B cell (primary cell): ENCODE results near the gene FSD1. TPM values are rescaled to one million over a fixed set of nuclear protein-coding genes. Genes with fewer than 3 reads are reported as not detected.

Experiments used
- ATAC-seq: fragments of 200-7000 bp; cut with Tn5 transposase; one replicate; pipeline ENCODE4 v1.10.0; 2021; ENCODE audit warnings: low read depth, mild to moderate bottlenecking, moderate number of reproducible peaks, moderate library complexity
- CTCF ChIA-PET: fragments of 350-600 bp; sonication (Branson Sonifier 250); formaldehyde crosslinking; loops from one replicate; lab custom pipeline; 2021; ENCODE audit warnings: antibody characterized with exemption, inconsistent platforms; lab: Charles Lee
- POLR2A ChIA-PET: fragments of 350-600 bp; sonication (Branson Sonifier 250); formaldehyde crosslinking; loops from one replicate; lab custom pipeline; 2021; ENCODE audit warnings: antibody characterized with exemption; lab: Charles Lee
- DNase-seq: peaks from one replicate; pipeline ENCODE4 v3.0.0; 2013
- H2AFZ ChIP-seq: 2 replicates; pipeline ENCODE4 v1.6.1; 2012; ENCODE audit warnings: mild to moderate bottlenecking, low read depth, low read length; ENCODE audit not compliant: insufficient read depth, poor library complexity, severe bottlenecking
- H3K27ac ChIP-seq, 2 donors: 1 replicate in 1 of 2; 2 replicates in 1 of 2; pipeline ENCODE4 v1.5.1; 2012 to 2013; ENCODE audit warnings: low read length in 2 of 2, mild to moderate bottlenecking in 2 of 2, moderate library complexity in 1 of 2
- H3K27me3 ChIP-seq, 4 experiments: fragments of 200-600 bp in 1 of 4; sonication (generic) in 1 of 4; replicated peaks in 1 of 4; 1 replicate in 2 of 4; 2 replicates in 2 of 4; pipeline versions ENCODE4 v1.6.1 to v1.7.0; 2013 to 2016; ENCODE audit warnings: low read length in 3 of 4, mild to moderate bottlenecking in 2 of 4, mixed read lengths in 1 of 4, moderate library complexity in 1 of 4; ENCODE audit not compliant: insufficient read depth in 4 of 4, control insufficient read depth in 3 of 4; ENCODE audit errors: control extremely low read depth in 1 of 4
- H3K36me3 ChIP-seq, 2 experiments: replicated peaks in 1 of 2; 1 replicate in 1 of 2; 2 replicates in 1 of 2; pipeline versions ENCODE4 v1.6.1 to v1.7.1; 2013; ENCODE audit warnings: low read length in 1 of 2; ENCODE audit not compliant: insufficient read depth in 2 of 2, control insufficient read depth in 1 of 2; ENCODE audit errors: control extremely low read depth in 1 of 2, extremely low read depth in 1 of 2
- H3K4me1 ChIP-seq, 2 donors: fragments of 200-600 bp in 1 of 2; sonication (generic) in 1 of 2; 1 replicate in 1 of 2; 2 replicates in 1 of 2; pipeline versions ENCODE4 v1.5.1 to v1.6.1; 2013 to 2017; ENCODE audit warnings: low read length in 2 of 2; ENCODE audit not compliant: control insufficient read depth in 2 of 2, insufficient read depth in 2 of 2
- H3K4me2 ChIP-seq: replicated peaks from 2 replicates; pipeline ENCODE3; 2012; ENCODE audit warnings: mild to moderate bottlenecking, low read depth, low read length; ENCODE audit not compliant: poor library complexity, severe bottlenecking
- H3K4me3 ChIP-seq, 5 experiments: fragments of 200-600 bp in 1 of 5; sonication (generic) in 1 of 5; 1 replicate in 3 of 5; 2 replicates in 2 of 5; pipeline versions ENCODE4 v1.5.1 to v1.7.0; 2011 to 2016; ENCODE audit warnings: low read length in 4 of 5, mild to moderate bottlenecking in 4 of 5, low read depth in 2 of 5, control low read depth in 1 of 5, moderate library complexity in 1 of 5; ENCODE audit not compliant: insufficient read depth in 1 of 5; ENCODE audit errors: control extremely low read depth in 1 of 5, extremely low read depth in 1 of 5
- H3K79me2 ChIP-seq: fragments of 200-600 bp; sonication (generic); one replicate; pipeline ENCODE4 v1.6.0; 2016; ENCODE audit warnings: low read length; ENCODE audit not compliant: control insufficient read depth, insufficient read depth
- H3K9ac ChIP-seq: fragments of 200-600 bp; sonication (generic); 2 replicates; pipeline ENCODE4 v1.6.1; 2017; ENCODE audit warnings: mild to moderate bottlenecking, low read length, moderate library complexity
- H3K9me3 ChIP-seq, 3 donors: one replicate each; pipeline versions ENCODE4 v1.6.1 to v1.7.1; 2013; ENCODE audit warnings: low read length in 2 of 3; ENCODE audit not compliant: control insufficient read depth in 2 of 3, insufficient read depth in 1 of 3; ENCODE audit errors: control extremely low read depth in 1 of 3
- H4K20me1 ChIP-seq: 2 replicates; pipeline ENCODE4 v1.6.0; 2012; ENCODE audit warnings: mild to moderate bottlenecking, low read length; ENCODE audit not compliant: insufficient read depth, control insufficient read depth, poor library complexity, severe bottlenecking
- H3K27ac Mint-ChIP-seq: one replicate; pipeline ENCODE4 v1.8.0; 2021; ENCODE audit warnings: mixed read lengths
- H3K27me3 Mint-ChIP-seq: one replicate; pipeline ENCODE4 v1.8.0; 2021; ENCODE audit warnings: mixed read lengths
- H3K4me1 Mint-ChIP-seq: one replicate; pipeline ENCODE4 v1.8.0; 2021; ENCODE audit warnings: mixed read lengths
- H3K4me3 Mint-ChIP-seq: one replicate; pipeline ENCODE4 v1.8.0; 2021; ENCODE audit warnings: mixed read lengths
- H3K9me3 Mint-ChIP-seq: one replicate; pipeline ENCODE4 v1.8.0; 2022; ENCODE audit warnings: mixed read lengths; ENCODE audit not compliant: insufficient read depth
- EZH2 ChIP-seq: IDR thresholded peaks from 2 replicates; pipeline ENCODE4 v1.6.1; 2012; ENCODE audit warnings: borderline replicate concordance, low read depth, mild to moderate bottlenecking, moderate library complexity, low read length; ENCODE audit not compliant: insufficient read depth, poor library complexity, severe bottlenecking
- WGBS: methylation state at CpG from one replicate; pipeline ENCODE4 v1.1.5; 2013; ENCODE audit warnings: missing lambda C conversion rate; ENCODE audit not compliant: insufficient coverage; 5-methylcytosine and 5-hydroxymethylcytosine counted together
- intact Hi-C: fragments of 100-400 bp; cut with micrococcal nuclease; formaldehyde crosslinking; loops from one replicate; pipeline ENCODE4 v1.10.0; 2022
- polyA plus RNA-seq: library from polyadenylated mRNA; depleted of rRNA; stranded (reverse); fragments of >200 nt; gene quantifications from 2 replicates; pipeline ENCODE4 v1.2.3, GENCODE V29; 2012
- total RNA-seq, 2 donors: library from RNA; stranded (reverse); fragments of 120-200 nt in 1 of 2; gene quantifications; 1 replicate in 1 of 2; 2 replicates in 1 of 2; pipeline versions ENCODE4 v1.2.3 to v1.2.4, GENCODE V29; 2013 to 2022
- TF ChIP-seq, protein P1 (sequence below): fragments of 200-600 bp; IDR thresholded peaks from one replicate; pipeline ENCODE4 v1.8.0; 2022; ENCODE audit warnings: antibody characterized with exemption, mild to moderate bottlenecking

FSD1 gene
- total and polyA plus RNA-seq, 2 donors (not counting 1 experiment from before 2014, with no cell fraction given), result 2.7 to 2.8 TPM

- H3K9ac ChIP-seq, result no peak overlapping the region
- Mint-ChIP-seq H3K27me3 (no peaks in the 10 kb centered on the region), H3K27ac (peak overlapping the region; percentile 72), H3K4me3 (peak overlapping the region; percentile 44), H3K9me3 (no peaks in the 10 kb centered on the region), H3K4me1 (peaks cover 28% of the 10 kb centered on the region)
- no peak overlapping the region for H3K4me3 ChIP-seq
- CTCF ChIA-PET, result no interaction called here
- H3K4me1 ChIP-seq, result peaks cover 18 to 31% of the 10 kb centered on the region in 2 donors
- WGBS, result 96% methylated on average over 18 of the region's 19 CpGs
- H2AFZ ChIP-seq, result no peak overlapping the region
- no peaks in the 10 kb centered on the region for H3K79me2 ChIP-seq
- no peak overlapping the region for H3K4me2 ChIP-seq
- POLR2A ChIA-PET, result interaction anchor here (0.6 kb wide), 1 partner anchor 38 kb away, joined by 4 read pairs; no protein-coding TSS in a partner anchor
- H3K9me3 ChIP-seq, result peaks cover 0 to 27% (median 0%) of the 10 kb centered on the region in 3 donors
- intact Hi-C loops, result loop anchor here (5.0 kb wide), 1 partner anchor 142 kb away; the partner anchor contains the start of gene HDGFL2
- H3K36me3 ChIP-seq, result no peaks in the 10 kb centered on the region
- ATAC-seq (no peak), DNase-seq (peak; percentile 22)
- peaks cover 0 to 11% (median 0%) of the 10 kb centered on the region in 4 experiments for H3K27me3 ChIP-seq
- TF ChIP-seq EZH2, result no peak
- TF ChIP-seq, protein P1, sequence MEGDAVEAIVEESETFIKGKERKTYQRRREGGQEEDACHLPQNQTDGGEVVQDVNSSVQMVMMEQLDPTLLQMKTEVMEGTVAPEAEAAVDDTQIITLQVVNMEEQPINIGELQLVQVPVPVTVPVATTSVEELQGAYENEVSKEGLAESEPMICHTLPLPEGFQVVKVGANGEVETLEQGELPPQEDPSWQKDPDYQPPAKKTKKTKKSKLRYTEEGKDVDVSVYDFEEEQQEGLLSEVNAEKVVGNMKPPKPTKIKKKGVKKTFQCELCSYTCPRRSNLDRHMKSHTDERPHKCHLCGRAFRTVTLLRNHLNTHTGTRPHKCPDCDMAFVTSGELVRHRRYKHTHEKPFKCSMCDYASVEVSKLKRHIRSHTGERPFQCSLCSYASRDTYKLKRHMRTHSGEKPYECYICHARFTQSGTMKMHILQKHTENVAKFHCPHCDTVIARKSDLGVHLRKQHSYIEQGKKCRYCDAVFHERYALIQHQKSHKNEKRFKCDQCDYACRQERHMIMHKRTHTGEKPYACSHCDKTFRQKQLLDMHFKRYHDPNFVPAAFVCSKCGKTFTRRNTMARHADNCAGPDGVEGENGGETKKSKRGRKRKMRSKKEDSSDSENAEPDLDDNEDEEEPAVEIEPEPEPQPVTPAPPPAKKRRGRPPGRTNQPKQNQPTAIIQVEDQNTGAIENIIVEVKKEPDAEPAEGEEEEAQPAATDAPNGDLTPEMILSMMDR, result no peak
- H4K20me1 ChIP-seq, result no peaks in the 10 kb centered on the region
- H3K27ac ChIP-seq, result no peak overlapping the region
Observed at GRCh38 chr19:4329858-4330257, 25.5 kb downstream of the FSD1 start.

- Mint-ChIP-seq H3K9me3 (no peaks in the 10 kb centered on the region), H3K27ac (no peak overlapping the region), H3K27me3 (no peaks in the 10 kb centered on the region), H3K4me1 (peaks cover 14% of the 10 kb centered on the region), H3K4me3 (no peak overlapping the region)
- Histone ChIP-seq H3K4me1 (peaks cover 3 to 14% of the 10 kb centered on the region in 2 donors), H3K27ac (no peak overlapping the region), H3K36me3 (no peaks in the 10 kb centered on the region), H3K9me3 (peaks cover 0 to 4% (median 0%) of the 10 kb centered on the region in 3 donors), H3K27me3 (no peaks in the 10 kb centered on the region), H2AFZ (no peak overlapping the region), H3K9ac (no peak overlapping the region), H3K4me2 (no peak overlapping the region), H4K20me1 (no peaks in the 10 kb centered on the region), H3K79me2 (no peaks in the 10 kb centered on the region), H3K4me3 (no peak overlapping the region)
- TF ChIP-seq, protein P1, result no peak
- TF ChIP-seq EZH2, result no peak
- ChIA-PET CTCF (no interaction called here), POLR2A (no interaction called here)
- ATAC-seq (no peak), DNase-seq (no peak)
- intact Hi-C loops, result no loop called here
- 91% methylated on average over 7 of the region's 7 CpGs for WGBS
Observed at GRCh38 chr19:4334929-4335570, 30.7 kb downstream of the FSD1 start.
